Measurements from ENCODE around the gene TENT4B. TPM values are rescaled to one million over a fixed set of nuclear protein-coding genes. Genes with fewer than 3 reads are reported as not detected.
"Not testable (repeated sequence)": the region's sequence is repeated elsewhere in the genome, so short reads cannot be mapped to it uniquely, and the experiment has no call there.

Gene TENT4B
- total RNA-seq, 4 donors from 2014 or later, result 5.9 to 24.7 (median 12.7) TPM

- Histone ChIP-seq H3K27ac (peak overlapping the region in 1 of 2 donors; percentile 38), H3K27me3 (no peaks in the 10 kb centered on the region), H3K9me3 (no peaks in the 10 kb centered on the region), H3K4me1 (peaks cover 0 to 11% of the 10 kb centered on the region in 2 donors), H3K4me3 (no peak overlapping the region), H3K36me3 (no peaks in the 10 kb centered on the region)
- intact Hi-C loops (cut with DNase I; ENCODE audit: low total_unique reads), result no loop called here
- no peak for DNase-seq
- no peak for TF ChIP-seq POLR2A (IDR thresholded peaks at IDR 0.05)
- no peak for TF ChIP-seq CTCF (IDR thresholded peaks at IDR 0.05)
Measured at GRCh38 chr16:50166511-50167500, 13.7 kb downstream of the TENT4B start.

GRCh38 chr16:50167556-50167955 is 14.4 kb downstream of the TENT4B start:
- peaks cover 0 to 11% of the 10 kb centered on the region in 2 donors for H3K4me1 ChIP-seq
- no peaks in the 10 kb centered on the region for H3K36me3 ChIP-seq
- H3K27ac ChIP-seq, result peak overlapping the region in 1 of 2 donors; percentile 38

GRCh38 chr16:50169555-50170096 is 16.5 kb downstream of the TENT4B start:
- Histone ChIP-seq H3K4me1 (peaks cover 0 to 11% of the 10 kb centered on the region in 2 donors), H3K9me3 (no peaks in the 10 kb centered on the region), H3K4me3 (no peak overlapping the region), H3K36me3 (no peaks in the 10 kb centered on the region), H3K27ac (no peak overlapping the region), H3K27me3 (no peaks in the 10 kb centered on the region)
- intact Hi-C loops (cut with DNase I; ENCODE audit: low total_unique reads), result no loop called here
- DNase-seq, result no peak
- no peak for TF ChIP-seq POLR2A (IDR thresholded peaks at IDR 0.05)
- no peak for TF ChIP-seq CTCF (IDR thresholded peaks at IDR 0.05)

More at GRCh38 chr16:50167556-50167955, 14.4 kb downstream of the TENT4B start:
- no peak overlapping the region for H3K4me3 ChIP-seq
- DNase-seq, result no peak
- TF ChIP-seq POLR2A (IDR thresholded peaks at IDR 0.05) (no peak), CTCF (IDR thresholded peaks at IDR 0.05) (no peak)
- H3K9me3 ChIP-seq, result no peaks in the 10 kb centered on the region
- intact Hi-C loops (cut with DNase I; ENCODE audit: low total_unique reads), result no loop called here
- no peaks in the 10 kb centered on the region for H3K27me3 ChIP-seq

- peaks cover 0 to 11% of the 10 kb centered on the region in 2 donors for H3K4me1 ChIP-seq
- H3K36me3 ChIP-seq; H3K4me3 ChIP-seq; DNase-seq; intact Hi-C loops (cut with DNase I; ENCODE audit: low total_unique reads); H3K27me3 ChIP-seq; H3K9me3 ChIP-seq; H3K27ac ChIP-seq: not testable (repeated sequence)
Measured at GRCh38 chr16:50171773-50172172, 18.7 kb downstream of the TENT4B start.

- Histone ChIP-seq H3K4me1 (peaks cover 0 to 11% of the 10 kb centered on the region in 2 donors), H3K4me3 (no peak overlapping the region), H3K27me3 (no peaks in the 10 kb centered on the region), H3K36me3 (no peaks in the 10 kb centered on the region), H3K9me3 (no peaks in the 10 kb centered on the region), H3K27ac (no peak overlapping the region)
- intact Hi-C loops (cut with DNase I; ENCODE audit: low total_unique reads), result no loop called here
- TF ChIP-seq POLR2A (IDR thresholded peaks at IDR 0.05) (no peak), CTCF (IDR thresholded peaks at IDR 0.05) (no peak)
- DNase-seq, result no peak
Measured at GRCh38 chr16:50172195-50172922, 19.3 kb downstream of the TENT4B start.
